Measurements from ENCODE around the gene ARHGAP28. TPM values are rescaled to one million over a fixed set of nuclear protein-coding genes. Genes with fewer than 3 reads are reported as not detected.
A peak's percentile ranks its signal among the peaks of the same experiment; 100 is the strongest.

Gene ARHGAP28
- total RNA-seq, 1 donor from 2014 or later = 117 TPM

DNA sequence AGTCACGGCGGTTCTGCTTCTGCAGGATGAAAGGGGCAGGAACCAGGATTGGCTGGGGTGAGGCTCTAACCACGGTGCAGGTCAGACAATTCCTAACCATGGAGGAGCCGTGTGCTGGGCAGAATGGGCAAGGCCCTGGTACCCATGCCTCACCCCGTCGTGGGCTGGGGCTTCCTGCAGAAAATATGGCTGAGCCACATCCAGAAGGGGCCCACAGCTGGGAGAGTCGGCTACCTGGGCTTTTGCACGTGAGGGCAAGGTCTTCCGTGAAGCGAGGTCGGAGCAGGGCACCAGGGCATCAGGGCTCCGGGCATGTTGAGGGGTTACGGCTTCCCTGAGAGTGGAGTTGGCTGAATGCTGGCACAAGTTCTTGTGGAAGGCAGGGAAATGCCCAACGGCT, 147.8 kb downstream of the ARHGAP28 start:
- Mint-ChIP-seq H3K27ac (no peak overlapping the region), H3K9me3 (ENCODE audit: low read depth) (no peaks in the 10 kb centered on the region), H3K27me3 (no peaks in the 10 kb centered on the region), H3K4me3 (ENCODE audit: low read depth) (no peak overlapping the region), H3K36me3 (ENCODE audit: insufficient read depth) (peaks cover 44% of the 10 kb centered on the region), H3K4me1 (ENCODE audit: low read depth) (peaks cover 16% of the 10 kb centered on the region)
- no peak for DNase-seq (ENCODE audit: low spot score, unreplicated experiment)
- TF ChIP-seq CTCF (IDR thresholded peaks at IDR 0.05; ENCODE audit: unreplicated experiment) = no peak

GRCh38 chr18:6878556-6879297, 149.2 kb downstream of the ARHGAP28 start:
- no peaks in the 10 kb centered on the region for H3K27me3 Mint-ChIP-seq
- no peak overlapping the region for H3K27ac Mint-ChIP-seq
- no peak overlapping the region for H3K4me3 Mint-ChIP-seq (ENCODE audit: low read depth)
- no peak for TF ChIP-seq CTCF (IDR thresholded peaks at IDR 0.05; ENCODE audit: unreplicated experiment)
- H3K36me3 Mint-ChIP-seq (ENCODE audit: insufficient read depth) = peaks cover 44% of the 10 kb centered on the region
- H3K9me3 Mint-ChIP-seq (ENCODE audit: low read depth) = no peaks in the 10 kb centered on the region
- peaks cover 16% of the 10 kb centered on the region for H3K4me1 Mint-ChIP-seq (ENCODE audit: low read depth)
- DNase-seq (ENCODE audit: low spot score, unreplicated experiment) = no peak

DNA sequence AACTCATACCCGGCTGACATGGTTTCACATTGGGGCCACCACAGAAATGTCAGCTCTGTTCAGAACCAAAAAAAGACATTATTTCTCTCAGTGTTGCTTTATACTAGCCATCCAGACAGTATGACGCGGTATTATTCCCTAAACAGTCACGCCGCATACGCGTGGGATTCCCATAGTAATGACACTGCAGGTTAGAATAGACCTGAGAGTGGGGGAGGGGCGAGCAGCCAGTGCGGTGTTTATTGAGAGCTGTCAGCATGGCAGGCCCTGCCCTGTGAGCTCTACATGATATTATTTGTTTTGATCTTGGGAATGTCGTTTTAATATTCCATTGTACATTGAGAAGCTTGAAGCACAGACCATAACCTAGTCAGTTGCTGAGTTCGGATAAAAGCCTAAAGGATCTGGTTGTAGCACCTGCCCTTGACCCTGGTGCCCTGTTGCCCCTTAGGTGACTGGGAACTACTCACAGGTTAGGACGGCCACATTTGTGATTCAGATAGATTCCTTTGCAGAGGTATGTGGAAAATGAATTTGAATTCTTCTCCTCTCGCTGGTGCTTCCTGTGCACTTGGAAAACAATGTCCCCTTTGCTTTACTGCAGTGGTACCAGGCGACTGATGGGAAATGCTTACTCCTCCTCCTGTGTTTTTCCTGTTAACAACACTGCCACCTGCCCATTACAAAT, 150.1 kb downstream of the ARHGAP28 start:
- Mint-ChIP-seq H3K9me3 (ENCODE audit: low read depth) (no peaks in the 10 kb centered on the region), H3K4me3 (ENCODE audit: low read depth) (no peak overlapping the region), H3K36me3 (ENCODE audit: insufficient read depth) (peaks cover 48% of the 10 kb centered on the region), H3K27me3 (no peaks in the 10 kb centered on the region), H3K4me1 (ENCODE audit: low read depth) (peaks cover 16% of the 10 kb centered on the region), H3K27ac (peak overlapping the region; percentile 35)
- TF ChIP-seq CTCF (IDR thresholded peaks at IDR 0.05; ENCODE audit: unreplicated experiment) = no peak
- DNase-seq (ENCODE audit: low spot score, unreplicated experiment) = no peak

GRCh38 chr18:6881034-6881820, 151.7 kb downstream of the ARHGAP28 start:
- Mint-ChIP-seq H3K4me1 (ENCODE audit: low read depth) (peaks cover 17% of the 10 kb centered on the region), H3K27ac (no peak overlapping the region), H3K36me3 (ENCODE audit: insufficient read depth) (peaks cover 45% of the 10 kb centered on the region), H3K9me3 (ENCODE audit: low read depth) (no peaks in the 10 kb centered on the region), H3K27me3 (no peaks in the 10 kb centered on the region), H3K4me3 (ENCODE audit: low read depth) (no peak overlapping the region)
- DNase-seq (ENCODE audit: low spot score, unreplicated experiment) = no peak
- TF ChIP-seq CTCF (IDR thresholded peaks at IDR 0.05; ENCODE audit: unreplicated experiment) = no peak

DNA sequence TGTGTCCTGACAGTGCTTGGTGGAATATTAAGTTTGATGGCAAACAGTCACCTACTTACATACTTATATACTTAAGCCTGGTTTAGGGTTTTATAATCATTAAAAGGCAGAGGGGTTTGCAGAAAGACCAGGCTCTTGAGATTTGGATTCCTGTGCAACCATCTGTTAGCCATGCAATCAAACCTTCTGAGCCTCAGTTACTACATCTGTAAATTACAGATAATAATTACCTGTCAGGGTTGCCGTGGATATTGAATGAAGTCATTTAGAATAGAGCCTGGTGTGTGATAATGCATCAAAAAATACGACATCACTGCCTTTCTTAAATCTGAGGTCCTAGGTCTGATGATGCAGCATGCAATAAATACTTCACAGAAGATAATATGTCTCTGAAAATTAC, 152.9 kb downstream of the ARHGAP28 start:
- Mint-ChIP-seq H3K9me3 (ENCODE audit: low read depth) (no peaks in the 10 kb centered on the region), H3K36me3 (ENCODE audit: insufficient read depth) (peaks cover 39% of the 10 kb centered on the region), H3K4me1 (ENCODE audit: low read depth) (peaks cover 17% of the 10 kb centered on the region), H3K27ac (no peak overlapping the region), H3K4me3 (ENCODE audit: low read depth) (no peak overlapping the region), H3K27me3 (no peaks in the 10 kb centered on the region)
- DNase-seq (ENCODE audit: low spot score, unreplicated experiment) = no peak
- TF ChIP-seq CTCF (IDR thresholded peaks at IDR 0.05; ENCODE audit: unreplicated experiment) = no peak

Data from progenitor cell of endocrine pancreas (in vitro differentiated cells).